GM21529 (cell line): Measurements from ENCODE around the gene CALY.

Experiments
- ATAC-seq: cut with Tn5 transposase; IDR thresholded peaks from one replicate; pipeline ENCODE4 v1.9.1; 2021; ENCODE audit not compliant: unreplicated experiment

The CALY gene

GRCh38 chr10:133292919-133293809, 43.5 kb downstream of the CALY start:
- ATAC-seq, result no peak

DNA sequence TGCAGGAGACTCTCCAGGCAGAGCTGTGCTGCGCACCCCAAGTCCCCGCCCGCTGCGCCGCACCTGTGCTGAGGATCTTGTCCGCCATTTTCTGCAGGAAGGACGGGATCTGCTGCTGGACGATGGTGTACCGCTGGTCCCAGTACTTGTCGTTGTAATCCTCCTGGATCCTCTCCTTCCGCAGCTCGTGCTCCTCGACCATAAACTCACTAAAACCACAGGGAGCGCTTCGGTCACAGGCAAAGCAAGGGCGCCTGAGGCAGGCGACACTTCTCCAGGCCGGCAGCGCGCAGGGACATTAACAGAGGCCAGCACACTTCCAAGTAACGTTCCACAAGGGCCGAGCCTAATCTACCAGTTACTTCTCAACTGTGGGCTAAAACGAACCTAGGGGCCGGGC, 46.9 kb downstream of the CALY start:
- no peak for ATAC-seq

GRCh38 chr10:133287832-133288500, 48.7 kb downstream of the CALY start:
- no peak for ATAC-seq

DNA sequence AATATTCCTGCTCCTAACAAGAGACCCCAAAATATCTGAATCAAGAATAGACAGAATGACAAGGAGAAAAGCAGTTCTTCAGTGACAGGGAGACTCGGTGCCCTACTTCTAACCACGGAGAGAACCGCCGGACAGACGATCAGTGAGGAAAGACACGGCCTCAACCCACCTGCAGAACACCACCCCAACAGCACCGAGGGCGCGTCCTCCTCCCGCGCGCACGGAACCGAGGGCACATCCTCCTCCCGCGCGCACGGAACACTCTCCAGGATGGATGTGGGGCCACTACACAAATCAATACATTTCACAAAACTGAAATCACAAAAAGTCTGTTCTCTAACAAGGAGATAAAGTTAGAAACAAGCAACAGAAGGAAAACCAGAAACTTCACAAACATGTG, 50.3 kb downstream of the CALY start:
- ATAC-seq, result no peak

GRCh38 chr10:133285217-133285616, 51.5 kb downstream of the CALY start:
- ATAC-seq, result no peak

- no peak for ATAC-seq
Measured at GRCh38 chr10:133283931-133284330, 52.8 kb downstream of the CALY start.

DNA sequence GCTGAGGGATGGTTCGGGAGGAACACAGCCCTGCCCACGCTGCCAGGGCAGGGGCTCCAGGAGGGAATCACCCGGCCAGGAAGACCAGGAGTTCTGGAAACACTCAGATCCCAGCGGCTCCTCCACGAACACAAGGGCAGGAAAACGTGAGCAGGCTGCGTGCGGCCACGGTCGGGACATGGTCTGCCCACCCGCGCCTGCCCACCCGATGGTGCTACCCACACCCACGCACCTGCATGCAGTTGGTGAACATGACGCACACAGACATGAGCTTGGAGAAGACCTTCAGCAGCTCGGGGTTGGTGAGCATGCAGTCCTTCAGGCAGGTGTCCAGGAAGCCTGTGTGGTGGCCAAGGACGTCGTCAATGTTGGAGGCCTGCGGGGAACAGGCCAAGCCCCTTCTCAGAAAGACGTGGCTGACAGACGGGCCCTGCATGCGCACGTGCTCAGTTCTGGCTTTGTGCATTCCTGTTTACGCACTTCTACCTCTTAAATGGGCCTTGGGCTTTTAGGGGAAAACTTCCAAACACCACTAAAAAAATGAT, 53.8 kb downstream of the CALY start:
- no peak for ATAC-seq

DNA sequence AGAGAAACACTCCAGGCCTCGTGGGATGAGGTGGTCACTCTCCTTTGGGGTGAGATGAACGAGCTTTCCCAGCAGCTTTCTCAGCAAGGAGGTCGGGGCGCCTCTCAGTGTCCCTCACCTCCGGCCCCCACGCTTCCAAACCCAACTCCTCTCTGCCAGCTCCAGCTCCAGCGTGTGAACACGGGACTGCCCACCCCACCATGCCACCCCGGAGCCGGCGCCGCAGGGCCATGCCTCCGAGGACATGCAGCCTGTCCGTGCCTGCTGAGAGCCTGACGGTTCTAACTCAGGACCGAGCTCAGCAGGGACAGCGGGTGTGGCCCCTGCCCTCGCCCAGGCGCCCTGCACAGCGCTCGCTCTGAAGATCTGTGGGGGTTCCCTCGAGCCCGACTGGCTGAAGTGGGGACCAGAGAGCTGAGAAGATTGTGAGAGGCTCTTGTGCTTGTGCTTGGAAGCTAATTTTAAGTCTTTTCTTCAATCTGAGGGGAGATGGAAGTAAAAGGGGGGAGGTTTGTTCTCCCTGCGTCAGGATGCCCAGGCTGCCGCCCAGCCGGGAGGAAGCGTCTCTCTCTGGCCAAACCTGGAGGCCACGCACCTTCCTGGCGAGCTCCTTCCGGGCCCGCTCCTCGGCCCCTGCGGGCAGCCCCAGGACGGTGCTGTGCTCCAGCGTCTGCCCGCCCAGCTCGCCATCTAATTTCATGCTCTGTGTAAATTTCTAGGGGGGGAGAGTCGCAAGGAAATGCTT, 54.9 kb downstream of the CALY start:
- no peak for ATAC-seq

- no peak for ATAC-seq
Measured at GRCh38 chr10:133281084-133281483, 55.6 kb downstream of the CALY start.

GRCh38 chr10:133280391-133281059, 56.2 kb downstream of the CALY start:
- no peak for ATAC-seq

GRCh38 chr10:133279326-133280226, 57.1 kb downstream of the CALY start:
- no peak for ATAC-seq

DNA sequence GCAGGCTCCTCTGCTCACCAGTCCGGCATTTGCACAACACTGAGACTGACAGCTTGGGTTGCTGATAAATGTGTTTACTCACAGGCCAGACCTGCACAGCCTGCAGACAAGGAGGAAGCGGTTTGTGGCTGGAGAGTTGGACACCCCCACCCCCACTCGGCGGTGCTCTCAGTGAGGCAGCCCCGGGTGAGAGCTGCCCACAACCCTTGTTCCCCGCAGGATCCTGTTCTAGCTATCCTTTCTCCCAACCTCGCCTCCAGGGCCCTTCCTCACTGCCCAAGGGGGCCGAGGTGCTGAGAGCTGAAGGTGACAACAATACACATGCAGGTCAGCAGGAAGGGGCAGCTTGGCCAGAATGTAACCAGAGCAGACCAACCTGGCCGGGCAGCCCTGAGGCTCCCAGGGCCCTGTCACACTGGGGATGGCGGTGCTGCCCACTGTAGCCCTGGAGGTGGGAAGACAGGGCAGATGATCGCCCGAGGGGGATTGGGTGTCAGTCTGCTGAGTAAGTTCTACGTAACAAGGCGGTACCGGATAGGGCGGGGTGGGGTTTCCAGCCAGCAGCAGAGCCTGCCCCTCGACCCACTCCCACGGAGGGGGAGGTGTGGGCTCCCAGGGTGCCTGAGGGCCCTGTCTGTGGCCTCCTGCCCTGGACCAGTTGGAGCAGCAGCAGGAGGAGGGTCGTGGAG, 58.0 kb downstream of the CALY start:
- ATAC-seq, result peak; percentile 32

- ATAC-seq, result no peak
Measured at GRCh38 chr10:133277993-133278576, 58.6 kb downstream of the CALY start.

- no peak for ATAC-seq
Measured at GRCh38 chr10:133277277-133277992, 59.3 kb downstream of the CALY start.

- peak; percentile 51 for ATAC-seq
Measured at GRCh38 chr10:133276435-133277201, 60.1 kb downstream of the CALY start, which contains the start of gene ADAM8. TSS of gene ADAM8 (minus strand) at chr10:133276868. CDS start at chr10:133276817, 51 bp downstream.

- no peak for ATAC-seq
Measured at GRCh38 chr10:133276100-133276434, 60.6 kb downstream of the CALY start.

- ATAC-seq, result peak; percentile 40
Measured at GRCh38 chr10:133275684-133276092, 61.0 kb downstream of the CALY start.
